Measurements from ENCODE around the gene IMP3. TPM values are rescaled to one million over a fixed set of nuclear protein-coding genes. Genes with fewer than 3 reads are reported as not detected.

The IMP3 gene
- total and polyA plus RNA-seq, 9 of the 15 experiments (the other 6 are each of a cell fraction or from before 2014, with no cell fraction given): 14.5 to 160 (median 74.4) TPM

DNA sequence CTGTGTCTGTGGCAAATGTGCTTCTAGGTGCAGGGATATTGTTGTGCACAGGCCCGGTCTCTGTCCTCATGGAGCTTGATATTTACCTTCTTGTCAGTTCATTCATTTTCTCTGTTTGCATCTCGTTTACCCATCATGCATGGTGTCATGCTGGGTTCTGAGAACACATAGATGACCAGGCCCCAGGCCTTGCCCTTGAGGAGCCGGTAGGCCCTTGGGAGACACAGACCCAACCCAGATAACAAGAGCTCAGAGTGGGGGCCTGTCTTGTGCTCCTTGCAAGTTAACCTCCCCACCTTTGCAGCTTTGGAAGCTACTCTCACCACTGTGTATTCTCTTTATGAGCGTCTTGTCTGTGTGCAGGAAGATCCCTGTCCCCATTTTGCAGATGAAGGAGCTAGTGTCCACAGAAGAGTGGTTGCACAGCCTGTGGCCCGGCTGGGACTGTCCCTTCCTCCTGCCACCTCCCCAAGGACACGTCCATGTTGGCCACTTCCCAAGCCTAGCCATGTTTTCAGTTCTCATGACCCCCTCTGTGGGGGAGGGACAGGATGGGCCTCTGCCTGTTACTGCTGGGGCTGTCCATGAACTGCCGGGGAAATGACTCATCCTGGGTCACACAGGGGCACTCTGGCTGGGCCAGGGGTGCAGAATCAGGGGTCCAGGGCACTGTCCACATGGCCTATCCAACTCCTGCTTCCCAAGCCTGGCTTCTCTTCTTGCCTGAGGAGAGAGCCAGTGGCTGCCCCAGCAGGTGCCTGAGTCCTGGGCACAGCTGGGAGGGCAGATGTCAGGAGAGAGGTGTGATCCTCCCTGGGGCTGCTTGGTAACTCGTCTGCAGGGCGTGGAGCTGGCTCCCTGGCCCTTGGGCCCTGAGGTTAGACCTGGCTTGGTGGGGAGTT is 11.1 kb upstream of the IMP3 start (continued):
- TF ChIP-seq ARID4B (CRISPR knock-in tag; IDR thresholded peaks at IDR 0.05) (peak; percentile 51; the same call in 1 of the 2 replicates), TBL1XR1 (IDR thresholded peaks at IDR 0.05; ENCODE audit: low read length in 2 of 2) (peak in 1 of 2 experiments; percentile 56; a peak in 2 of 4 replicates), RCOR1 (IDR thresholded peaks at IDR 0.05; ENCODE audit: borderline replicate concordance in 1 of 2, low read depth in 2 of 2, low read length in 2 of 2) (peak in 1 of 2 experiments; percentile 77; a peak in 1 of 4 replicates), L3MBTL2 (IDR thresholded peaks at IDR 0.05) (peak; percentile 23; the same call in 1 of the 2 replicates), MEF2D (tag; conservative IDR thresholded peaks at IDR 0.05; ENCODE audit: low read depth) (peak; percentile 12; the same call in 1 of the 2 replicates), DLX4 (CRISPR knock-in tag; IDR thresholded peaks at IDR 0.05) (no peak), CHD1 (IDR thresholded peaks at IDR 0.05; ENCODE audit: low read length) (no peak), KDM4B (IDR thresholded peaks at IDR 0.05; ENCODE audit: borderline replicate concordance in 2 of 2, low read depth in 1 of 2) (peak in 1 of 2 experiments; percentile 42; a peak in 1 of 4 replicates)
- TF ChIP-seq, protein P1, sequence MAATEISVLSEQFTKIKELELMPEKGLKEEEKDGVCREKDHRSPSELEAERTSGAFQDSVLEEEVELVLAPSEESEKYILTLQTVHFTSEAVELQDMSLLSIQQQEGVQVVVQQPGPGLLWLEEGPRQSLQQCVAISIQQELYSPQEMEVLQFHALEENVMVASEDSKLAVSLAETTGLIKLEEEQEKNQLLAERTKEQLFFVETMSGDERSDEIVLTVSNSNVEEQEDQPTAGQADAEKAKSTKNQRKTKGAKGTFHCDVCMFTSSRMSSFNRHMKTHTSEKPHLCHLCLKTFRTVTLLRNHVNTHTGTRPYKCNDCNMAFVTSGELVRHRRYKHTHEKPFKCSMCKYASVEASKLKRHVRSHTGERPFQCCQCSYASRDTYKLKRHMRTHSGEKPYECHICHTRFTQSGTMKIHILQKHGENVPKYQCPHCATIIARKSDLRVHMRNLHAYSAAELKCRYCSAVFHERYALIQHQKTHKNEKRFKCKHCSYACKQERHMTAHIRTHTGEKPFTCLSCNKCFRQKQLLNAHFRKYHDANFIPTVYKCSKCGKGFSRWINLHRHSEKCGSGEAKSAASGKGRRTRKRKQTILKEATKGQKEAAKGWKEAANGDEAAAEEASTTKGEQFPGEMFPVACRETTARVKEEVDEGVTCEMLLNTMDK (IDR thresholded peaks at IDR 0.05; ENCODE audit: borderline replicate concordance, insufficient read depth, low read depth, low read length, poor library complexity, severe bottlenecking): no peak
- TF ChIP-seq, protein P2, sequence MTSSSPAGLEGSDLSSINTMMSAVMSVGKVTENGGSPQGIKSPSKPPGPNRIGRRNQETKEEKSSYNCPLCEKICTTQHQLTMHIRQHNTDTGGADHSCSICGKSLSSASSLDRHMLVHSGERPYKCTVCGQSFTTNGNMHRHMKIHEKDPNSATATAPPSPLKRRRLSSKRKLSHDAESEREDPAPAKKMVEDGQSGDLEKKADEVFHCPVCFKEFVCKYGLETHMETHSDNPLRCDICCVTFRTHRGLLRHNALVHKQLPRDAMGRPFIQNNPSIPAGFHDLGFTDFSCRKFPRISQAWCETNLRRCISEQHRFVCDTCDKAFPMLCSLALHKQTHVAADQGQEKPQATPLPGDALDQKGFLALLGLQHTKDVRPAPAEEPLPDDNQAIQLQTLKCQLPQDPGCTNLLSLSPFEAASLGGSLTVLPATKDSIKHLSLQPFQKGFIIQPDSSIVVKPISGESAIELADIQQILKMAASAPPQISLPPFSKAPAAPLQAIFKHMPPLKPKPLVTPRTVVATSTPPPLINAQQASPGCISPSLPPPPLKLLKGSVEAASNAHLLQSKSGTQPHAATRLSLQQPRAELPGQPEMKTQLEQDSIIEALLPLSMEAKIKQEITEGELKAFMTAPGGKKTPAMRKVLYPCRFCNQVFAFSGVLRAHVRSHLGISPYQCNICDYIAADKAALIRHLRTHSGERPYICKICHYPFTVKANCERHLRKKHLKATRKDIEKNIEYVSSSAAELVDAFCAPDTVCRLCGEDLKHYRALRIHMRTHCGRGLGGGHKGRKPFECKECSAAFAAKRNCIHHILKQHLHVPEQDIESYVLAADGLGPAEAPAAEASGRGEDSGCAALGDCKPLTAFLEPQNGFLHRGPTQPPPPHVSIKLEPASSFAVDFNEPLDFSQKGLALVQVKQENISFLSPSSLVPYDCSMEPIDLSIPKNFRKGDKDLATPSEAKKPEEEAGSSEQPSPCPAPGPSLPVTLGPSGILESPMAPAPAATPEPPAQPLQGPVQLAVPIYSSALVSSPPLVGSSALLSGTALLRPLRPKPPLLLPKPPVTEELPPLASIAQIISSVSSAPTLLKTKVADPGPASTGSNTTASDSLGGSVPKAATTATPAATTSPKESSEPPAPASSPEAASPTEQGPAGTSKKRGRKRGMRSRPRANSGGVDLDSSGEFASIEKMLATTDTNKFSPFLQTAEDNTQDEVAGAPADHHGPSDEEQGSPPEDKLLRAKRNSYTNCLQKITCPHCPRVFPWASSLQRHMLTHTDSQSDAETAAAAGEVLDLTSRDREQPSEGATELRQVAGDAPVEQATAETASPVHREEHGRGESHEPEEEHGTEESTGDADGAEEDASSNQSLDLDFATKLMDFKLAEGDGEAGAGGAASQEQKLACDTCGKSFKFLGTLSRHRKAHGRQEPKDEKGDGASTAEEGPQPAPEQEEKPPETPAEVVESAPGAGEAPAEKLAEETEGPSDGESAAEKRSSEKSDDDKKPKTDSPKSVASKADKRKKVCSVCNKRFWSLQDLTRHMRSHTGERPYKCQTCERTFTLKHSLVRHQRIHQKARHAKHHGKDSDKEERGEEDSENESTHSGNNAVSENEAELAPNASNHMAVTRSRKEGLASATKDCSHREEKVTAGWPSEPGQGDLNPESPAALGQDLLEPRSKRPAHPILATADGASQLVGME (CRISPR knock-in tag; IDR thresholded peaks at IDR 0.05): no peak
